A673 (cell line): ENCODE data around the gene FCF1.

Experiments
- CTCF ChIP-seq: fragments of 300-800, 200-600 bp; sonication (generic); conservative IDR thresholded peaks from 2 replicates; pipeline ENCODE4 v1.5.1; 2017; ENCODE audit warnings: low read depth, mild to moderate bottlenecking, antibody characterized with exemption, low read length, moderate library complexity, mixed read lengths
- EZH2 ChIP-seq: fragments of 200-600 bp; sonication (generic); IDR thresholded peaks from 2 replicates; pipeline ENCODE4 v1.6.1; 2017; ENCODE audit warnings: borderline replicate concordance, low read depth, mild to moderate bottlenecking, mixed read lengths, antibody characterized with exemption, low read length; ENCODE audit not compliant: poor library complexity, severe bottlenecking

DNA sequence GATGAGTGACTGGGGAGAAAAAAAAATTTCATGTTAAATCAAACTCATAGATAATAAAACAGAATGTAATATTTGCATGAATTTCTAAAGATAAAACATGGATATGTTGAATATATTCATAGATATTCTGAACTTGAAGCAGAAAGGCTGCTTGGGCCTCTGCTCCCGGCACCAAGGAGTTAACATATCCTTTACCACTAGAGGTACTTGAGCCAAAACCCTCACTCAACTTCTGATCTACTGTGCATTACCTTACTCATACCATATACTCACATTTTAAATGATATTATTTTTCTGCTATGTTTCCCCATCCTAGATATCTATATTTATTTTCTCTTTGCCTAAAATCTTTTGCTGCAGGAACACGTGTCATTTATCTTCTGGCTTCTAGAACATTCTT, 15.0 kb upstream of the FCF1 start:
- TF ChIP-seq CTCF (no peak), EZH2 (no peak)
